GM23338 (cell line): ENCODE data around the gene FAM241A. TPM values are rescaled to one million over a fixed set of nuclear protein-coding genes. Genes with fewer than 3 reads are reported as not detected.

Source experiments
- ATAC-seq: fragments of 200-7000 bp; cut with Tn5 transposase; 3 replicates; pipeline ENCODE4 v1.9.1; 2020
- DNase-seq: peaks from one replicate; pipeline ENCODE4 v3.0.0-alpha.2; 2015; ENCODE audit warnings: low spot score
- H2AFZ ChIP-seq: fragments of 200-600 bp; sonication (generic); 2 replicates; pipeline ENCODE4 v1.8.0; 2016; ENCODE audit warnings: antibody characterized with exemption, mild to moderate bottlenecking, moderate library complexity
- H3F3A ChIP-seq: fragments of 200-600 bp; sonication (generic); replicated peaks from 2 replicates; pipeline ENCODE4 v1.8.0; 2017; ENCODE audit warnings: antibody characterized with exemption, mixed run types, low read depth
- H3K27ac ChIP-seq: fragments of 200-600 bp; sonication (generic); 2 replicates; pipeline ENCODE4 v1.6.1; 2016; ENCODE audit warnings: low read depth
- H3K27me3 ChIP-seq: fragments of 200-600 bp; sonication (generic); 2 replicates; pipeline ENCODE4 v1.8.0; 2016; ENCODE audit warnings: mild to moderate bottlenecking, mixed run types, moderate library complexity; ENCODE audit not compliant: insufficient read depth
- H3K36me3 ChIP-seq: fragments of 200-600 bp; sonication (generic); 2 replicates; pipeline ENCODE4 v1.8.0; 2016; ENCODE audit warnings: mild to moderate bottlenecking; ENCODE audit not compliant: insufficient read depth
- H3K4me1 ChIP-seq: fragments of 200-600 bp; sonication (generic); 2 replicates; pipeline ENCODE4 v1.8.0; 2016; ENCODE audit warnings: mild to moderate bottlenecking, moderate library complexity; ENCODE audit not compliant: insufficient read depth
- H3K4me2 ChIP-seq: fragments of 200-600 bp; sonication (generic); 2 replicates; pipeline ENCODE4 v1.7.1; 2017; ENCODE audit warnings: mixed run types
- H3K4me3 ChIP-seq: fragments of 200-600 bp; sonication (generic); 2 replicates; pipeline ENCODE4 v1.6.1; 2016; ENCODE audit warnings: mixed run types
- H3K79me2 ChIP-seq: fragments of 200-600 bp; sonication (generic); replicated peaks from 2 replicates; pipeline ENCODE4 v1.8.0; 2017; ENCODE audit warnings: mild to moderate bottlenecking; ENCODE audit not compliant: insufficient read depth
- H3K9me2 ChIP-seq: fragments of 200-600 bp; sonication (generic); 2 replicates; pipeline ENCODE4 v1.8.0; 2017; ENCODE audit not compliant: insufficient read depth
- H4K20me1 ChIP-seq: fragments of 200-600 bp; sonication (generic); replicated peaks from 2 replicates; pipeline ENCODE4 v1.8.0; 2017; ENCODE audit warnings: mild to moderate bottlenecking; ENCODE audit not compliant: insufficient read depth
- H3K27ac Mint-ChIP-seq: 2 replicates; pipeline ENCODE4 v1.8.0; 2020; ENCODE audit warnings: inconsistent platforms, mild to moderate bottlenecking, moderate library complexity, mixed read lengths
- H3K27me3 Mint-ChIP-seq: 3 replicates; pipeline ENCODE4 v1.8.0; 2022; ENCODE audit warnings: low read depth, mild to moderate bottlenecking, moderate library complexity, mixed read lengths, inconsistent platforms; ENCODE audit not compliant: insufficient read depth, poor library complexity
- H3K36me3 Mint-ChIP-seq: 3 replicates; pipeline ENCODE4 v1.8.0; 2021; ENCODE audit warnings: low read depth, mild to moderate bottlenecking, inconsistent platforms, moderate library complexity, mixed read lengths
- H3K4me1 Mint-ChIP-seq: 3 replicates; pipeline ENCODE4 v1.8.0; 2020; ENCODE audit warnings: mild to moderate bottlenecking, inconsistent platforms, mixed read lengths
- H3K4me3 Mint-ChIP-seq: 3 replicates; pipeline ENCODE4 v1.8.0; 2021; ENCODE audit warnings: moderate library complexity, mild to moderate bottlenecking, inconsistent platforms, mixed read lengths
- H3K9me3 Mint-ChIP-seq: 3 replicates; pipeline ENCODE4 v1.8.0; 2020; ENCODE audit warnings: moderate library complexity, mild to moderate bottlenecking, inconsistent platforms, mixed read lengths
- CREB1 ChIP-seq: fragments of 250-450 bp; sonication (Bioruptor Pico); IDR thresholded peaks from 2 replicates; pipeline ENCODE4 v1.5.0; 2020; ENCODE audit warnings: low read depth, mild to moderate bottlenecking, moderate library complexity
- JUNB ChIP-seq: IDR thresholded peaks from one replicate; pipeline ENCODE4 v1.6.1; 2016; ENCODE audit warnings: antibody characterized with exemption; ENCODE audit not compliant: unreplicated experiment
- POLR2AphosphoS5 ChIP-seq: IDR thresholded peaks from 2 replicates; pipeline ENCODE4 v1.6.1; 2016; ENCODE audit warnings: antibody characterized with exemption, low read depth
- STAT1 ChIP-seq: IDR thresholded peaks from one replicate; pipeline ENCODE4 v1.6.1; 2016; ENCODE audit warnings: antibody characterized with exemption; ENCODE audit not compliant: unreplicated experiment
- ZNF331 ChIP-seq: fragments of 250-450 bp; sonication (Bioruptor Pico); IDR thresholded peaks from 2 replicates; pipeline ENCODE4 v1.5.0; 2020; ENCODE audit warnings: low read depth, mild to moderate bottlenecking, moderate library complexity
- polyA plus RNA-seq: library from polyadenylated mRNA; unstranded; fragments of >200 nt; fragmentation: Nextera tagmentation; extraction: Ambion mirVana; gene quantifications from 2 replicates; pipeline ENCODE4 v1.2.1, GENCODE V29; 2016
- total RNA-seq: library from RNA; depleted of rRNA; stranded (reverse); fragments of >200 nt; shearing (Covaris generic); gene quantifications from 2 replicates; pipeline ENCODE4 v1.2.3, GENCODE V29; 2014
- TF ChIP-seq, protein P1 (sequence below), 2 experiments: fragments of 200-600 bp in 1 of 2; sonication (generic) in 1 of 2; conservative IDR thresholded peaks; 2 replicates each; pipeline versions ENCODE4 v1.5.1 to v1.6.1; 2016 to 2017; ENCODE audit warnings: antibody characterized with exemption in 2 of 2, low read depth in 2 of 2, mild to moderate bottlenecking in 2 of 2, moderate library complexity in 1 of 2
- TF ChIP-seq, protein P2 (sequence below): fragments of 250-450 bp; sonication (Bioruptor Pico); IDR thresholded peaks from 2 replicates; pipeline ENCODE4 v1.5.0; 2020; ENCODE audit warnings: mild to moderate bottlenecking, moderate library complexity
- TF ChIP-seq, protein P3 (sequence below): IDR thresholded peaks from 2 replicates; pipeline ENCODE4 v1.6.1; 2016; ENCODE audit warnings: antibody characterized with exemption
- TF ChIP-seq, protein P4 (sequence below): IDR thresholded peaks from one replicate; pipeline ENCODE4 v1.6.1; 2018; ENCODE audit warnings: antibody characterized with exemption; ENCODE audit not compliant: unreplicated experiment

The FAM241A gene
- total and polyA plus RNA-seq, 2 experiments from 2014 or later = 0.58 to 0.63 TPM

DNA sequence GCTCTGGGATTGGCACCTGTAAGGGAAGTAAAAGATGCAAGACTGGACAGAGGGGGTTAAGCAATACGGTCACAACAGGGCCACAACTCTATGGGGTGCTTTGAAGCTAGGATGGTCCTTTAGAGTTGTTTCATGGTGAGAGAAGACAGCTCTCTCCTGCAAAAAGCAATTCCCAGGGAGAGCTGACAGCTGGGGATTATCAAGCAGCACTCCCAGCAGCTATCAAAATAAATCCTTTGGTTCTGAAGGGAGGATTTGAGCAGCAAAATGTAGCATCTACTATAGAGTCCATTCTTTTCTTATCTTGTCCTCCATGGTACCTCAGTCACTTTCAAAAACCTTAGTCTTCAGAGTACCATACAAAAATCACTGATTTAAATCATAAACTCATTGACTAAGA, 51.2 kb downstream of the FAM241A start:
- Mint-ChIP-seq H3K36me3 (no peaks in the 10 kb centered on the region), H3K27ac (no peak overlapping the region), H3K9me3 (no peaks in the 10 kb centered on the region), H3K27me3 (no peaks in the 10 kb centered on the region), H3K4me1 (no peaks in the 10 kb centered on the region), H3K4me3 (no peak overlapping the region)
- no peak overlapping the region for H3K27ac ChIP-seq
- H4K20me1 ChIP-seq = no peaks in the 10 kb centered on the region
- H3K9me2 ChIP-seq = no peaks in the 10 kb centered on the region
- no peaks in the 10 kb centered on the region for H3K4me1 ChIP-seq
- no peaks in the 10 kb centered on the region for H3K27me3 ChIP-seq
- H2AFZ ChIP-seq = no peak overlapping the region
- no peak for DNase-seq
- no peak for ATAC-seq
- H3K36me3 ChIP-seq = no peaks in the 10 kb centered on the region
- no peak overlapping the region for H3K4me2 ChIP-seq
- no peaks in the 10 kb centered on the region for H3K79me2 ChIP-seq
- no peak overlapping the region for H3K4me3 ChIP-seq
- TF ChIP-seq POLR2AphosphoS5 = no peak
- no peak for TF ChIP-seq ZNF331 (CRISPR knock-in tag)
- TF ChIP-seq, protein P1, sequence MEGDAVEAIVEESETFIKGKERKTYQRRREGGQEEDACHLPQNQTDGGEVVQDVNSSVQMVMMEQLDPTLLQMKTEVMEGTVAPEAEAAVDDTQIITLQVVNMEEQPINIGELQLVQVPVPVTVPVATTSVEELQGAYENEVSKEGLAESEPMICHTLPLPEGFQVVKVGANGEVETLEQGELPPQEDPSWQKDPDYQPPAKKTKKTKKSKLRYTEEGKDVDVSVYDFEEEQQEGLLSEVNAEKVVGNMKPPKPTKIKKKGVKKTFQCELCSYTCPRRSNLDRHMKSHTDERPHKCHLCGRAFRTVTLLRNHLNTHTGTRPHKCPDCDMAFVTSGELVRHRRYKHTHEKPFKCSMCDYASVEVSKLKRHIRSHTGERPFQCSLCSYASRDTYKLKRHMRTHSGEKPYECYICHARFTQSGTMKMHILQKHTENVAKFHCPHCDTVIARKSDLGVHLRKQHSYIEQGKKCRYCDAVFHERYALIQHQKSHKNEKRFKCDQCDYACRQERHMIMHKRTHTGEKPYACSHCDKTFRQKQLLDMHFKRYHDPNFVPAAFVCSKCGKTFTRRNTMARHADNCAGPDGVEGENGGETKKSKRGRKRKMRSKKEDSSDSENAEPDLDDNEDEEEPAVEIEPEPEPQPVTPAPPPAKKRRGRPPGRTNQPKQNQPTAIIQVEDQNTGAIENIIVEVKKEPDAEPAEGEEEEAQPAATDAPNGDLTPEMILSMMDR (conservative IDR thresholded peaks at IDR 0.05; ENCODE audit: low read depth in 2 of 2) = no peak
- TF ChIP-seq, protein P2, sequence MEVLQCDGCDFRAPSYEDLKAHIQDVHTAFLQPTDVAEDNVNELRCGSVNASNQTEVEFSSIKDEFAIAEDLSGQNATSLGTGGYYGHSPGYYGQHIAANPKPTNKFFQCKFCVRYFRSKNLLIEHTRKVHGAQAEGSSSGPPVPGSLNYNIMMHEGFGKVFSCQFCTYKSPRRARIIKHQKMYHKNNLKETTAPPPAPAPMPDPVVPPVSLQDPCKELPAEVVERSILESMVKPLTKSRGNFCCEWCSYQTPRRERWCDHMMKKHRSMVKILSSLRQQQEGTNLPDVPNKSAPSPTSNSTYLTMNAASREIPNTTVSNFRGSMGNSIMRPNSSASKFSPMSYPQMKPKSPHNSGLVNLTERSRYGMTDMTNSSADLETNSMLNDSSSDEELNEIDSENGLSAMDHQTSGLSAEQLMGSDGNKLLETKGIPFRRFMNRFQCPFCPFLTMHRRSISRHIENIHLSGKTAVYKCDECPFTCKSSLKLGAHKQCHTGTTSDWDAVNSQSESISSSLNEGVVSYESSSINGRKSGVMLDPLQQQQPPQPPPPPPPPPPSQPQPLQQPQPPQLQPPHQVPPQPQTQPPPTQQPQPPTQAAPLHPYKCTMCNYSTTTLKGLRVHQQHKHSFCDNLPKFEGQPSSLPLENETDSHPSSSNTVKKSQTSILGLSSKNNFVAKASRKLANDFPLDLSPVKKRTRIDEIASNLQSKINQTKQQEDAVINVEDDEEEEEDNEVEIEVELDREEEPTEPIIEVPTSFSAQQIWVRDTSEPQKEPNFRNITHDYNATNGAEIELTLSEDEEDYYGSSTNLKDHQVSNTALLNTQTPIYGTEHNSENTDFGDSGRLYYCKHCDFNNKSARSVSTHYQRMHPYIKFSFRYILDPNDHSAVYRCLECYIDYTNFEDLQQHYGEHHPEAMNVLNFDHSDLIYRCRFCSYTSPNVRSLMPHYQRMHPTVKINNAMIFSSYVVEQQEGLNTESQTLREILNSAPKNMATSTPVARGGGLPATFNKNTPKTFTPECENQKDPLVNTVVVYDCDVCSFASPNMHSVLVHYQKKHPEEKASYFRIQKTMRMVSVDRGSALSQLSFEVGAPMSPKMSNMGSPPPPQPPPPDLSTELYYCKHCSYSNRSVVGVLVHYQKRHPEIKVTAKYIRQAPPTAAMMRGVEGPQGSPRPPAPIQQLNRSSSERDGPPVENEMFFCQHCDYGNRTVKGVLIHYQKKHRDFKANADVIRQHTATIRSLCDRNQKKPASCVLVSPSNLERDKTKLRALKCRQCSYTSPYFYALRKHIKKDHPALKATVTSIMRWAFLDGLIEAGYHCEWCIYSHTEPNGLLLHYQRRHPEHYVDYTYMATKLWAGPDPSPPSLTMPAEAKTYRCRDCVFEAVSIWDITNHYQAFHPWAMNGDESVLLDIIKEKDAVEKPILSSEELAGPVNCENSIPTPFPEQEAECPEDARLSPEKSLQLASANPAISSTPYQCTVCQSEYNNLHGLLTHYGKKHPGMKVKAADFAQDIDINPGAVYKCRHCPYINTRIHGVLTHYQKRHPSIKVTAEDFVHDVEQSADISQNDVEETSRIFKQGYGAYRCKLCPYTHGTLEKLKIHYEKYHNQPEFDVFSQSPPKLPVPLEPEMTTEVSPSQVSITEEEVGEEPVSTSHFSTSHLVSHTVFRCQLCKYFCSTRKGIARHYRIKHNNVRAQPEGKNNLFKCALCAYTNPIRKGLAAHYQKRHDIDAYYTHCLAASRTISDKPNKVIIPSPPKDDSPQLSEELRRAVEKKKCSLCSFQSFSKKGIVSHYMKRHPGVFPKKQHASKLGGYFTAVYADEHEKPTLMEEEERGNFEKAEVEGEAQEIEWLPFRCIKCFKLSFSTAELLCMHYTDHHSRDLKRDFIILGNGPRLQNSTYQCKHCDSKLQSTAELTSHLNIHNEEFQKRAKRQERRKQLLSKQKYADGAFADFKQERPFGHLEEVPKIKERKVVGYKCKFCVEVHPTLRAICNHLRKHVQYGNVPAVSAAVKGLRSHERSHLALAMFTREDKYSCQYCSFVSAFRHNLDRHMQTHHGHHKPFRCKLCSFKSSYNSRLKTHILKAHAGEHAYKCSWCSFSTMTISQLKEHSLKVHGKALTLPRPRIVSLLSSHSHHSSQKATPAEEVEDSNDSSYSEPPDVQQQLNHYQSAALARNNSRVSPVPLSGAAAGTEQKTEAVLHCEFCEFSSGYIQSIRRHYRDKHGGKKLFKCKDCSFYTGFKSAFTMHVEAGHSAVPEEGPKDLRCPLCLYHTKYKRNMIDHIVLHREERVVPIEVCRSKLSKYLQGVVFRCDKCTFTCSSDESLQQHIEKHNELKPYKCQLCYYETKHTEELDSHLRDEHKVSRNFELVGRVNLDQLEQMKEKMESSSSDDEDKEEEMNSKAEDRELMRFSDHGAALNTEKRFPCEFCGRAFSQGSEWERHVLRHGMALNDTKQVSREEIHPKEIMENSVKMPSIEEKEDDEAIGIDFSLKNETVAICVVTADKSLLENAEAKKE (CRISPR knock-in tag) = no peak
- no peaks in the 10 kb centered on the region for H3F3A ChIP-seq

DNA sequence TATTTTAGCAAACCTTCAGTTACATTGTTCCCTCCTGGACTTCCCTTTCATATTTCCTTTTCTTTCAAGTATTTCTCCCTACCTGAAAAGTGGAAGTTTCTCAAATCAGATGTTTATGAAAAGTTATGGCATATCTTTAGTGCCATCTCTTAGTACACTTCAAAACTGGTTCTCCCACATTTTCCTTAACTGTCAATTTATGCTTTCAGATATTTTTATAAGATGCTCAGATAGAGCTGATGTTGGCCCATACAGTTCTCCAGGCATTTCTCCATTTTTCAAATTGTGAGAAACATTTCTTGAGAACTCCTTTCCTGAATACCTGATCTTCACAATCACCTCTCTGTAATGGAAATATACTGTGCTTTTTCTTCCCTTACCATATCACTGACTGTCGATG, 53.8 kb downstream of the FAM241A start:
- no peak for ATAC-seq
- no peaks in the 10 kb centered on the region for H3K27me3 Mint-ChIP-seq
- no peak overlapping the region for H3K4me3 Mint-ChIP-seq
- TF ChIP-seq, protein P3, sequence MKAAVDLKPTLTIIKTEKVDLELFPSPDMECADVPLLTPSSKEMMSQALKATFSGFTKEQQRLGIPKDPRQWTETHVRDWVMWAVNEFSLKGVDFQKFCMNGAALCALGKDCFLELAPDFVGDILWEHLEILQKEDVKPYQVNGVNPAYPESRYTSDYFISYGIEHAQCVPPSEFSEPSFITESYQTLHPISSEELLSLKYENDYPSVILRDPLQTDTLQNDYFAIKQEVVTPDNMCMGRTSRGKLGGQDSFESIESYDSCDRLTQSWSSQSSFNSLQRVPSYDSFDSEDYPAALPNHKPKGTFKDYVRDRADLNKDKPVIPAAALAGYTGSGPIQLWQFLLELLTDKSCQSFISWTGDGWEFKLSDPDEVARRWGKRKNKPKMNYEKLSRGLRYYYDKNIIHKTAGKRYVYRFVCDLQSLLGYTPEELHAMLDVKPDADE = no peak
- TF ChIP-seq, protein P4, sequence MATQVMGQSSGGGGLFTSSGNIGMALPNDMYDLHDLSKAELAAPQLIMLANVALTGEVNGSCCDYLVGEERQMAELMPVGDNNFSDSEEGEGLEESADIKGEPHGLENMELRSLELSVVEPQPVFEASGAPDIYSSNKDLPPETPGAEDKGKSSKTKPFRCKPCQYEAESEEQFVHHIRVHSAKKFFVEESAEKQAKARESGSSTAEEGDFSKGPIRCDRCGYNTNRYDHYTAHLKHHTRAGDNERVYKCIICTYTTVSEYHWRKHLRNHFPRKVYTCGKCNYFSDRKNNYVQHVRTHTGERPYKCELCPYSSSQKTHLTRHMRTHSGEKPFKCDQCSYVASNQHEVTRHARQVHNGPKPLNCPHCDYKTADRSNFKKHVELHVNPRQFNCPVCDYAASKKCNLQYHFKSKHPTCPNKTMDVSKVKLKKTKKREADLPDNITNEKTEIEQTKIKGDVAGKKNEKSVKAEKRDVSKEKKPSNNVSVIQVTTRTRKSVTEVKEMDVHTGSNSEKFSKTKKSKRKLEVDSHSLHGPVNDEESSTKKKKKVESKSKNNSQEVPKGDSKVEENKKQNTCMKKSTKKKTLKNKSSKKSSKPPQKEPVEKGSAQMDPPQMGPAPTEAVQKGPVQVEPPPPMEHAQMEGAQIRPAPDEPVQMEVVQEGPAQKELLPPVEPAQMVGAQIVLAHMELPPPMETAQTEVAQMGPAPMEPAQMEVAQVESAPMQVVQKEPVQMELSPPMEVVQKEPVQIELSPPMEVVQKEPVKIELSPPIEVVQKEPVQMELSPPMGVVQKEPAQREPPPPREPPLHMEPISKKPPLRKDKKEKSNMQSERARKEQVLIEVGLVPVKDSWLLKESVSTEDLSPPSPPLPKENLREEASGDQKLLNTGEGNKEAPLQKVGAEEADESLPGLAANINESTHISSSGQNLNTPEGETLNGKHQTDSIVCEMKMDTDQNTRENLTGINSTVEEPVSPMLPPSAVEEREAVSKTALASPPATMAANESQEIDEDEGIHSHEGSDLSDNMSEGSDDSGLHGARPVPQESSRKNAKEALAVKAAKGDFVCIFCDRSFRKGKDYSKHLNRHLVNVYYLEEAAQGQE = no peak
- TF ChIP-seq STAT1 = no peak
- TF ChIP-seq POLR2AphosphoS5 = no peak
- no peak for TF ChIP-seq JUNB
- TF ChIP-seq CREB1 (CRISPR knock-in tag) = no peak

More for the DNA sequence above, 53.8 kb downstream of the FAM241A start:
- Mint-ChIP-seq H3K9me3 (no peaks in the 10 kb centered on the region), H3K4me1 (peaks cover 9% of the 10 kb centered on the region), H3K36me3 (no peaks in the 10 kb centered on the region), H3K27ac (no peak overlapping the region)
- Histone ChIP-seq H3K27me3 (no peaks in the 10 kb centered on the region), H4K20me1 (no peaks in the 10 kb centered on the region), H2AFZ (no peak overlapping the region), H3K4me1 (peaks cover 4% of the 10 kb centered on the region; the same call in 1 of the 2 replicates), H3K9me2 (peaks cover 8% of the 10 kb centered on the region; the same call in 1 of the 2 replicates), H3K4me2 (no peak overlapping the region), H3K27ac (no peak overlapping the region), H3K4me3 (no peak overlapping the region), H3F3A (no peaks in the 10 kb centered on the region), H3K79me2 (no peaks in the 10 kb centered on the region), H3K36me3 (no peaks in the 10 kb centered on the region)
- no peak for DNase-seq
